Measurements from ENCODE around the gene ABI1.
"Not testable (repeated sequence)": the region's sequence is repeated elsewhere in the genome, so short reads cannot be mapped to it uniquely, and the experiment has no call there.

Gene ABI1

GRCh38 chr10:26802527-26802926, 58.2 kb downstream of the ABI1 start:
- Mint-ChIP-seq H3K27ac (no peak overlapping the region), H3K27me3 (no peaks in the 10 kb centered on the region), H3K36me3 (ENCODE audit: low read depth) (peaks cover 16% of the 10 kb centered on the region), H3K4me1 (ENCODE audit: low read depth) (peaks cover 96% of the 10 kb centered on the region), H3K4me3 (no peak overlapping the region), H3K9me3 (no peaks in the 10 kb centered on the region)

DNA sequence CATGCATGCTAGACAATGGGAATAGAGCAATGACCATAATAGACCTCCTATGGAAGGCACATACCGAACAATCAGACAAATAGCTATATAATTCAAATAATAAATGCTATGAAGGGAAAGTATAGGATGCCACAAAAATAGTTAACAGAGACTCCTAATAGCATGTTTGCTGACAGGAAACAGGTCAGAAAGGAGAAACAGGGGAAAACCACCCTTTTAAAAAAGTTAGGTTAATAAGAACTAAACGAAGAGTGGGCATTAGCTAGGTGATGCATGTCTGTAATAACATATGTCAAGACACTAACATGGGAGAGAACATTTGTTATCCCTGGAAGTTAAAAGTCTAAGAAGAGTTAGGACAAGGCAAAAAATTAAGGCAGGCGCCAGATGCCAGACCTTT, 58.9 kb downstream of the ABI1 start:
- Mint-ChIP-seq H3K27ac (no peak overlapping the region), H3K4me1 (ENCODE audit: low read depth) (peaks cover 93% of the 10 kb centered on the region), H3K4me3 (no peak overlapping the region), H3K36me3 (ENCODE audit: low read depth) (peaks cover 20% of the 10 kb centered on the region), H3K9me3 (no peaks in the 10 kb centered on the region), H3K27me3 (no peaks in the 10 kb centered on the region)

GRCh38 chr10:26801274-26801673, 59.5 kb downstream of the ABI1 start:
- H3K9me3 Mint-ChIP-seq, result no peaks in the 10 kb centered on the region
- H3K4me3 Mint-ChIP-seq, result no peak overlapping the region
- H3K27me3 Mint-ChIP-seq, result no peaks in the 10 kb centered on the region
- no peak overlapping the region for H3K27ac Mint-ChIP-seq
- peaks cover 87% of the 10 kb centered on the region for H3K4me1 Mint-ChIP-seq (ENCODE audit: low read depth)
- H3K36me3 Mint-ChIP-seq (ENCODE audit: low read depth), result peaks cover 20% of the 10 kb centered on the region

DNA sequence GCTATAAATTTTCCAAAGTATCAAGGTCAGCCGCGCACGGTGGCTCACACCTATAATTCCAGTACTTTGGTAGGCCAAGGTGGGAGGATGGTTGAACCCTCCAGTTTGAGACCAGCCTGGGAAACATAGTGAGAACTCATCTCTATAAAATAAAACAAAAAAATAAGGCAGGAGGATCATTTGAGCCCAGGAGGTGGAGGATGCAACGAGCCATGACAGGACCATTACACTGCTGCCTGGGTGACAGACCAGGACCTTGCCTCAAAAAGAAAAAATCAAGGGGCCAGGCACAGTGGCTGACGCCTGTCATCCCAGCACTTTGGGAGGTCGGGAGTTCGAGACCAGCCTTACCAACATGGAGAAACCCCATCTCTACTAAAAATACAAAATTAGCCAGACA, 60.3 kb downstream of the ABI1 start:
- no peaks in the 10 kb centered on the region for H3K9me3 Mint-ChIP-seq
- H3K27me3 Mint-ChIP-seq, result no peaks in the 10 kb centered on the region
- peak overlapping the region; percentile 27 for H3K27ac Mint-ChIP-seq
- H3K4me1 Mint-ChIP-seq (ENCODE audit: low read depth), result peaks cover 83% of the 10 kb centered on the region
- H3K4me3 Mint-ChIP-seq, result no peak overlapping the region
- H3K36me3 Mint-ChIP-seq (ENCODE audit: low read depth), result peaks cover 25% of the 10 kb centered on the region

DNA sequence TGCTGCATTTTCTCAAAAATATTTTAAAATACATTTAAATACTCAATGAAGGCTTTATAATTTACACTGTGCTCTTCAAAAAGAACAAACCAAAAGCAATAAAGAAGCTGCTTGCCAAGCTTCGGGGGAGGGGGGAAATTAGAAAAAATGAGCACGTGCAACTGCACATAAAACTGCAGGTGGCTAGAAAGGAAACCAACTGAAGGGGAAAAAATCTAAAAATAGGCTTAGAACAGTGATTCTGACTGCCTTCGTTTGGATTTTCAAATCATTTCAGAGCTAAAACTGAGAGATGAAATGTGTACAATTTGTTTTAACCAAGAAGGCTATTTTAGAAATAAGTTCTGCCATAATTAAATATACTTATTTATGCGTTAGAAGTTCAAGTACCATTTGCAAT, 61.4 kb downstream of the ABI1 start:
- H3K4me3 Mint-ChIP-seq, result no peak overlapping the region
- H3K36me3 Mint-ChIP-seq (ENCODE audit: low read depth), result peaks cover 30% of the 10 kb centered on the region
- peak overlapping the region; percentile 69 for H3K27ac Mint-ChIP-seq
- no peaks in the 10 kb centered on the region for H3K9me3 Mint-ChIP-seq
- peaks cover 71% of the 10 kb centered on the region for H3K4me1 Mint-ChIP-seq (ENCODE audit: low read depth)
- no peaks in the 10 kb centered on the region for H3K27me3 Mint-ChIP-seq

- Mint-ChIP-seq H3K27me3 (no peaks in the 10 kb centered on the region), H3K27ac (no peak overlapping the region), H3K9me3 (no peaks in the 10 kb centered on the region)
Measured at GRCh38 chr10:26798298-26798697, 62.5 kb downstream of the ABI1 start.

GRCh38 chr10:26797340-26797739, 63.4 kb downstream of the ABI1 start:
- H3K4me1 Mint-ChIP-seq (ENCODE audit: low read depth), result peaks cover 66% of the 10 kb centered on the region
- H3K9me3 Mint-ChIP-seq, result no peaks in the 10 kb centered on the region
- H3K27ac Mint-ChIP-seq, result no peak overlapping the region
- no peak overlapping the region for H3K4me3 Mint-ChIP-seq
- H3K36me3 Mint-ChIP-seq (ENCODE audit: low read depth), result peaks cover 30% of the 10 kb centered on the region
- H3K27me3 Mint-ChIP-seq, result no peaks in the 10 kb centered on the region

More at GRCh38 chr10:26798298-26798697, 62.5 kb downstream of the ABI1 start:
- H3K4me1 Mint-ChIP-seq (ENCODE audit: low read depth), result peaks cover 67% of the 10 kb centered on the region
- no peak overlapping the region for H3K4me3 Mint-ChIP-seq
- peaks cover 30% of the 10 kb centered on the region for H3K36me3 Mint-ChIP-seq (ENCODE audit: low read depth)

- H3K9me3 Mint-ChIP-seq, result no peaks in the 10 kb centered on the region
Measured at GRCh38 chr10:26792758-26793495, 67.8 kb downstream of the ABI1 start.

GRCh38 chr10:26790221-26790995, 70.3 kb downstream of the ABI1 start:
- peak overlapping the region; percentile 57 for H3K27ac Mint-ChIP-seq
- no peak overlapping the region for H3K4me3 Mint-ChIP-seq
- H3K4me1 Mint-ChIP-seq (ENCODE audit: low read depth), result peaks cover 50% of the 10 kb centered on the region
- no peaks in the 10 kb centered on the region for H3K9me3 Mint-ChIP-seq
- H3K36me3 Mint-ChIP-seq (ENCODE audit: low read depth), result peaks cover 25% of the 10 kb centered on the region
- no peaks in the 10 kb centered on the region for H3K27me3 Mint-ChIP-seq

More at GRCh38 chr10:26792758-26793495, 67.8 kb downstream of the ABI1 start:
- Mint-ChIP-seq H3K36me3 (ENCODE audit: low read depth) (peaks cover 28% of the 10 kb centered on the region), H3K4me1 (ENCODE audit: low read depth) (peaks cover 43% of the 10 kb centered on the region), H3K4me3 (no peak overlapping the region), H3K27ac (no peak overlapping the region), H3K27me3 (no peaks in the 10 kb centered on the region)

GRCh38 chr10:26789779-26790178, 71.0 kb downstream of the ABI1 start:
- peaks cover 51% of the 10 kb centered on the region for H3K4me1 Mint-ChIP-seq (ENCODE audit: low read depth)
- not testable (repeated sequence) for H3K27ac Mint-ChIP-seq, H3K4me3 Mint-ChIP-seq, H3K9me3 Mint-ChIP-seq, H3K27me3 Mint-ChIP-seq
- H3K36me3 Mint-ChIP-seq (ENCODE audit: low read depth), result peaks cover 20% of the 10 kb centered on the region

DNA sequence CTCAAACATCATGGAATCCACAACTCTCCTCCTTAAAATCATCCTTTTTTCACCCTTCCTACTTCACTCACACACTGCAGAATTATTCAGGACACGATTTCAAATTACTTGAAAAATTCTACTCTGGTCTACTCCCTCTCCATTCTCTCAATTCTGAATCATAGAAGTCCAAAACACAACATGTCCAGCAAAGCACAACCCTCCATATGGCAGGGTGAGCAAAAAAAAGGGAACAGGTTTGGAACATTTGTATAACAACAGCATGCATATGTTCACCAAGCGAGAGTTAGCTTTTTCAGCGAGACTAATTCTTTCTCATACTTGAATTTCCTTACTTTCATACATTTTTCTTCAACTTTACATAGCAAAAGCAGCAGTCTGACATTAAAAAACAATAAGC, 73.4 kb downstream of the ABI1 start:
- no peak overlapping the region for H3K4me3 Mint-ChIP-seq
- H3K36me3 Mint-ChIP-seq (ENCODE audit: low read depth), result peaks cover 30% of the 10 kb centered on the region
- no peaks in the 10 kb centered on the region for H3K27me3 Mint-ChIP-seq
- H3K27ac Mint-ChIP-seq, result no peak overlapping the region
- H3K9me3 Mint-ChIP-seq, result no peaks in the 10 kb centered on the region
- peaks cover 56% of the 10 kb centered on the region for H3K4me1 Mint-ChIP-seq (ENCODE audit: low read depth)

GRCh38 chr10:26781797-26782196, 79.0 kb downstream of the ABI1 start:
- Mint-ChIP-seq H3K4me3 (peak overlapping the region; percentile 43), H3K9me3 (no peaks in the 10 kb centered on the region), H3K27me3 (no peaks in the 10 kb centered on the region), H3K27ac (peak overlapping the region; percentile 89), H3K36me3 (ENCODE audit: low read depth) (peaks cover 15% of the 10 kb centered on the region), H3K4me1 (ENCODE audit: low read depth) (peaks cover 82% of the 10 kb centered on the region)

GRCh38 chr10:26780793-26781601, 79.8 kb downstream of the ABI1 start:
- Mint-ChIP-seq H3K4me3 (peak overlapping the region; percentile 43), H3K4me1 (ENCODE audit: low read depth) (peaks cover 80% of the 10 kb centered on the region)

GRCh38 chr10:26780106-26780792, 80.5 kb downstream of the ABI1 start:
- H3K36me3 Mint-ChIP-seq (ENCODE audit: low read depth), result peaks cover 17% of the 10 kb centered on the region
- no peaks in the 10 kb centered on the region for H3K27me3 Mint-ChIP-seq
- H3K4me3 Mint-ChIP-seq, result no peak overlapping the region
- H3K4me1 Mint-ChIP-seq (ENCODE audit: low read depth), result peaks cover 78% of the 10 kb centered on the region
- peak overlapping the region; percentile 59 for H3K27ac Mint-ChIP-seq
- H3K9me3 Mint-ChIP-seq, result no peaks in the 10 kb centered on the region

More at GRCh38 chr10:26780793-26781601, 79.8 kb downstream of the ABI1 start:
- no peaks in the 10 kb centered on the region for H3K27me3 Mint-ChIP-seq
- peak overlapping the region; percentile 89 for H3K27ac Mint-ChIP-seq
- peaks cover 18% of the 10 kb centered on the region for H3K36me3 Mint-ChIP-seq (ENCODE audit: low read depth)
- no peaks in the 10 kb centered on the region for H3K9me3 Mint-ChIP-seq

All from stimulated activated naive CD8-positive, alpha-beta T cell treated with anti-CD3 and anti-CD28 coated beads, Interleukin-15, Interleukin-2, amounts not matched to agents 100 ng/mL and 50 ng/mL, for 24 hours (primary cell).